Cardiac septum (tissue), 1 donor: ENCODE data around the gene SNRPE. TPM values are rescaled to one million over a fixed set of nuclear protein-coding genes. Genes with fewer than 3 reads are reported as not detected.

ENCODE experiments used
- DNase-seq: peaks from one replicate; pipeline ENCODE4 v3.0.0-alpha.2; 2020; ENCODE audit warnings: low spot score
- intact Hi-C: fragments of 100-400 bp; cut with DNase I; formaldehyde crosslinking; loops from one replicate; pipeline ENCODE4 v1.14.0; 2022
- total RNA-seq: library from RNA; stranded (reverse); fragmentation: NEBNext Ultra II Directional; extraction: Animal tissue kit (Norgen Biotek cat#: 25700); gene quantifications from one replicate; pipeline ENCODE4 v1.2.1, GENCODE V29; 2021
- donor health status: DM: no; HTN: no; CAD: no.

SNRPE gene
- total RNA-seq, 1 donor from 2014 or later, result 47.8 TPM

DNA sequence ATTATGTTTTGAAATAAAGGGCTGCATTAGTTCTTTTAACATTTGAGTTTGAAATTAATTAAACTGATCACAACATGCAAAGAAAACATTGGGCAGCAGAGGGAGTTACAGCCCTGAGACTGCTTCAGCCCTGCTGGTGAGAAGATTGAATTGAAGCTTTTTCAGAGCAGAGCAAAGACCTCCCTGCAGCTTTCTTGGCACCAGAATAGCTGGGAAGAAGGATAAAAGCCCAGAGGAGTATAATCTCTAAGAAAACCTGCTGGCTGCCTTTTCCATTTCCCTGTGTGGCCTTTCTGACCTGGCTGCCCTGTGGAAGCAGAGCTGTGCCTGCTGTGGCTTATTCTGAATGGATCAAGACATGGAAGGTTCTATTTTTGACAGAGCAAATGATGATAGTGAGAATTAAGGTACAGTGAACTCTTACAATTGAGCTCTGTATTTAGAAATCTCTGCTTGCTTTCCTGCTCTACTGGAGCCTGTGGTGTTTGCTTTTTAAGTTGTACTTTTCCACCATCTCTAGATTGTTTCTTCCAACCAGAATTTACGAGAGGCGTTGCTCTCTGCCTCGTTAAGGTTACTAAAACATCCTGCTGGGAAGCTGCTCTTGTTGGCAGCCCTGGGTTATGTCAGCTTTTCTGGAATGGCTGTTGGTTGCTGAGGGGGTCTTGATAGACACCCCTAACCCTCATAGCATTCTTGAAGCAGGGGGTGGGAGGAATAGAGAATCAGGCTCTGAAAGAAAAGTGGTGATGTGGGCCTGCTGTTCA, 9.9 kb downstream of the SNRPE start:
- intact Hi-C loops, result loop anchor here (1.0 to 5.0 kb wide), 2 partner anchors 201 to 258 kb away; partner anchors contain the start of gene SOX13

DNA sequence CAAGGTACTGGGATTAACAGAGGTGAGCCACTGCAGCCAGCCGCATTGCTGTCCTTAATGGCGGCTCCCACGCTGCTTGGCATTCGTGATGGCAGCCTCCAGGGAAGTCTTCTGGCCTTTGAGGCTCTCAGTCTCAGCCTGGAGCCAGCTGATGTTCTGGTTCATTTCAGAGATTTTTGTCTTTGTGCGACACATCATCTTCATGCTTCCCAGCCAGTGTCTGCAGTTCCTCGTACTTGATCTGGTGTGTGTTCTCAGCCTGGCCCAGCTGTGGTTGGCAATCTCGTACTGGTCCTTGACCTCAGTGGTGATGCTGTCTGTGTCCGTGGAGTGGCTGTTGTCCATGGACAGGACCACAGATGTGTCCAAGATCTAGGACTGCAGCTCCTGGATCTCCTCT, 11.7 kb downstream of the SNRPE start:
- no peak for DNase-seq
- intact Hi-C loops, result loop anchor here (5.0 kb wide), 1 partner anchor 199 kb away; the partner anchor contains the start of gene SOX13

More for the DNA sequence above, 9.9 kb downstream of the SNRPE start:
- DNase-seq, result no peak

DNA sequence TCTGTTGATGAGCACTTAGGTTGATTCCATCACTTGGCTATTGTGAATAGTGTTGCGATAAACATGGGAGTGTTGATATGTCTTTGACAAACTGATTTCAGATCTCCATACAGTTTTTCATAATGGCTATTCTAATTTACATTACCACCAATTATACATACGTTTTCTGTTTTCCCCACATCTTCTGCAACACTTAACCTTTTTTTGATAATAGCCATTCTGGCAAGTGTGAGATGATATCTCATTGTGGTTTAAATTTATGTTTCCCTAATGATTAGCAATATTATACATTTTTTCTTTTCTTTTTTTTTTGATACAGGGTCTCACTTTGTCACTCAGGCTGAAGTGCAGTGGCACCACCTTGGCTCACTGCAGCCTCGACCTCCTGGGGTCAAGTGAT, 17.0 kb downstream of the SNRPE start:
- intact Hi-C loops, result no loop called here
- no peak for DNase-seq

DNA sequence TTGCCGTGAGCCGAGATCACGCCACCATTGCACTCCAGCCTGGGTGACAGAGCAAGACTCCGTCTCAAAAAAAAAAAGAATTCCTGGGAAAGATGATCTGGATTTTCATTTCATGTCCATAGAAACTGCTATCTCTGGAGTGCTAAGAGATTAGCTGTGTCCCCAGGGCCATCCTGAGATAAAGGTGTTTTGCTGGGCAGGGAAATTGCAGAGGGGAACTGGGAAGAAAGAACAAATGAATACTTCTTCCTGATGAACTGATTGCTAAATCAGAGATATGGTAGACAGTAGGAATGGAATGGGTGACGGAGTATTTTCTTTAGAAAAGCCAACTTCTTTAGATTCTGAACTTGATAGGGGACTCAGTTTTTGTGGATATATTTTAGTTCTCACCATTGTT, 19.2 kb downstream of the SNRPE start:
- DNase-seq, result no peak
- intact Hi-C loops, result no loop called here

DNA sequence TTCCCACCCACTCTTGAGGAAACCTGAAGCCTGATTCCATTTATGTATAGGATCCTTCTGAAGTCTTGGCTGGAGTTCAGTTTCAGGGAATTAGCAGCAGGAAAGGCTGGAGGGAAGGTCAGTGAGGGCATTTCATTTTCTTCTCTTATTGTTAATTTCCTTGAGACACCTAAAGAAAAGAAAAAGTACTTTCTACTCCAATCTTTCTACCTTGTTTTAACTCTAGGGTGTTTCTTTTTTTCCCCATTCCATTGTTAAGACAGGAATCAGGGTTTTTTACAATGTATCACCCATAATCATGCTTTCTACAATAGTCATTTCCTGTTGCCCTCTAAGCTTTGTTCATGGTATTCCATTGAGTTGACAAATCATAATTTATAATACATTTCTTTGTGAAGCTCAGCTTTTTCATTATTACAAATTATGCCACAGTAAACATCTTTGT, 27.4 kb downstream of the SNRPE start:
- DNase-seq, result no peak
- intact Hi-C loops, result no loop called here

DNA sequence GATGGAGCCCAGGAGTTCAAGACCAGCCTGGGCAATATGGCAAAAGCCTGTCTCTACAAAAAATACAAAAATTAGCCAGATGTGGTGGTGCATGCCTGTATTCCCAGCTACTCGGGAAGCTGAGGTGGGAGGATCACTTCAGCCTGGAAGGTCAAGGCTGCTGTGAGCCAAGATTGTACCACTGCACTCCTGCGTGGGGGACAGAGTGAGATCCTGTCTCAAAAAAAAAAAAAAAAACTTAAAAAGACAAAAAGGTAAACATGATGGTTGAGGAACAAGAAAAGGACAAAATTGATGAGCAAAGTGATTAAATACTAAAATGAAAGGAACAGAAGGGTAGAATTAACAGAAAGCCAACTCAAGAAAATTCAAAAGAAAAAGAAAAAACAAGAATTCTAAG, 30.6 kb downstream of the SNRPE start:
- intact Hi-C loops, result no loop called here
- DNase-seq, result no peak

DNA sequence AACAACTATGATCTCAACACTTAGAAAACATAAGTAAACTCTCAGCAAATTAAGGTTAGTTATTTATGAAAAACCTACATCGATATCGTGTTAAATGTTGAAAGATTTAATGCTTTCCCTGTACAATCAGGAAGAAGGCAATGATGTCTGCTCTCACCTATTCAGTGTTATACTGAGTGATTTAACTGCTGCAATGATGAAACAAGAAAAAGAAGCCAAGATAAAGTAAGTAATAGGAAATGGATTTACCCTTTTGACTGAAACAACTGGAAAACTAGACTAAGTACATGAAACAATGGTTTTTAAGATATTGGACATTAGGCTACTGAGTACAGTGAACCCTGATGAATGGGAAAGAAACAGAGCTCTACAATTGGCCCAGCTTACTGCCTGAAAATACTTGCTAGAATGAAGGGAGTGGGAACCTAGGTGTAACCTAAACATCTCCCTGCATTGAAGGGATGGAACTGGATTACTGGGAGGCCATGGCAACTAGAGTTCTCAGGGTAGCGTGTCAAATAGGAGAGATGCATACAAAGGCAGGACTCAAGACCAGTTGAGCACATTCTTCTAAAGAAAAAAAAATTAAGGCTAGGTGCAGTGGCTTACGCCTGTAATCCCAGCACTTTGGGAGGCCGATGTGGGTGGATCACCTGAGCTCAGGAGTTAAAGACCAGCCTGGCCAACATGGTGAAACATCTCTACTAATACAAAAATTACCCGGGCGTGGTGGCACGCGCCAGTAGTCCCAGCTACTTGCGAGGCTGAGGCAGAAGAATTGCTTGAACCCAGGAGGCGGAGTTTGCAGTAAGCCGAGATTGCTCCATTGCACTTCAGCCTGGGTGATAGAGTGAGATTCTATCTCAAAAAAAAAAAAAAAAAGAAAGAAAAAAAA, 37.3 kb downstream of the SNRPE start:
- DNase-seq, result no peak
- intact Hi-C loops, result no loop called here

DNA sequence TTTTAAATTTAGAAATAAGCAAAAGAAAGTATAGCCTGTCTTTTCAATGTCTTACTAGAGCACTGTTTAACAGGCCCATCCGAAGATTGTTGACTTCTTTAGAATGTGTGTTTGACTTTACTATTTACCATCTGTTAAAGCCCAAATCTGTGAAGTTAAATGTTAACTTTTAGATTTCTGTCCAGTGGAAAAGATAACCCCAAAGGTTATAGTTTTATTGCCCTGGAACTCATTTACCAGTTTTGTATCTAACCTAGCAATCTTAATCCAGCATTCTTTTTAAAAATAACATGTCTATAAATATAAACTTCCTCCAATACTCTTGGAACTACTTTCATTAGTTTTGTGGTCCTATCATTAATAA, 37.9 kb downstream of the SNRPE start:
- DNase-seq, result no peak
- intact Hi-C loops, result no loop called here

DNA sequence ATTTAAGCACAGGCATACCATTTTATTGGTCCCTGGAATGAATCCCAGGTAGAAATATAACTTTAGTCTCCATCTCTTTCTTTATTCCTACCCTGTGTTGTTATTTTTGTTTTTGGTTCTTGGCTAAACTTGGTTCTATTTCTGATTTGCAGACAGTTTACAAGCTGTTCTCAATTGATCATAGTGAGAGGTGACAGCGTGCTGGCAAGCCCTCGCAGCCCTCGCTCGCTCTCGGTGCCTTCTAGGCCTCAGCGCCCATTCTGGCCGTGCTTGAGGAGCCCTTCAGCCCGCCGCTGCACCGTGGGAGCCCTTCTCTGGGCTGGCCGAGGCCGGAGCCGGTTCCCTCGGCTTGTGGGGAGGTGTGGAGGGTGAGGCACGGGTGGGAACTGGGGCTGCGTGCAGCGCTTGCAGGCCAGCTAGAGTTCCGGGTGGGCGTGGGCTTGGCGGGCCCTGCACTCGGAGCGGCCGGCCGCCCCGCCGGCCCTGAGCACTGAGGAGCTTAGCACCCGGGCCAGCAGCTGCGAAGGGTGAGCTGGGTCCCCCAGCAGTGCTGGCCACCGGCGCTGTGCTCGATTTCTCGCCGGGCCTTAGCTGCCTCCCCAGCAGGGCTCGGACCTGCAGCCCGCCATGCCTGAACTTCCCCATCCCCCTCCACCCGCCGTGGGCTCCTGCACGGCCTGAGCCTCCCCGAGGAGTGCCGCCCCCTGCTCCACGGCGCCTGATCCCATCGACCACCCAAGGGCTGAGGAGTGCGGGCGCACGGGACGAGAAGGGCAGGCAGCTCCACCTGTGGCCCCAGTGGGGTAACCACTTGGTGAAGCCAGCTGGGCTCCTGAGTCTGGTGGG, 38.7 kb downstream of the SNRPE start:
- DNase-seq, result no peak

DNA sequence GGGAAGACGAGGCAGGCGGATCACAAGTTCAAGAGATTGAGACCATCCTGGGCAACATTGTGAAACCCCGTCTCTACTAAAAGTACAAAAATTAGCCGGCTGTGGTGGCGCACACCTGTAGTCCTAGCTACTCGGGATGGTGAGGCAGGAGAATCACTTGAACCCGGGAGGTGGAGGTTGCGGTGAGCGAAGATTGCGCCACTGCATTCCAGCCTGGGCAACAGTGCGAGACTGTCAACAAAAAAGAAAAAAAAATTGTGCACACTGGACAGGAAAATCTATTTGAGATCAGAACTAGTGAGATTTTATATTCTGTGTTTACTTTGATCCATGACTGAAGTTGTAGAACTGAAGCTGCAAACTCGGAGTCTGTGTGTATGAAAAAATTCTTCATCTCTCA, 40.2 kb downstream of the SNRPE start:
- intact Hi-C loops, result no loop called here
- no peak for DNase-seq

More for the DNA sequence above, 38.7 kb downstream of the SNRPE start:
- intact Hi-C loops, result no loop called here

DNA sequence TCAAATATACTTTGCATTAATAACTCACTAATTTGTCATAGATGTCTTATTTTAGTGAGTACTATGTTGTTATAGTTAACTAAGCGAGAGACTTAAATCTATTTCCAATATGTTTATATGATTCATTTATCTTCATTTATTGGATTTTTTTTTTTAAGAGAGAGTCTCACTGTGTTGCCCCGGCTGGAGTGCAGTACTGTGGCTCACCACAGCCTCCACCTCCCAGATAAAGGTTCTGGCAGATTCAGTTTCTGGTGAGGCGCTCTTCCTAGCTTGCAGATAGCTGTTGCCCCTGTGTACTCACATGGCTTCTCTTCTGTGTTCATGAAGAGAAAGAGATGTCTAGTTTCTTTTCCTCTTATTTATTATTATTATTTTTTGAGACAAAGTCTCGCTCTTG, 43.9 kb downstream of the SNRPE start:
- no peak for DNase-seq
- intact Hi-C loops, result no loop called here

DNA sequence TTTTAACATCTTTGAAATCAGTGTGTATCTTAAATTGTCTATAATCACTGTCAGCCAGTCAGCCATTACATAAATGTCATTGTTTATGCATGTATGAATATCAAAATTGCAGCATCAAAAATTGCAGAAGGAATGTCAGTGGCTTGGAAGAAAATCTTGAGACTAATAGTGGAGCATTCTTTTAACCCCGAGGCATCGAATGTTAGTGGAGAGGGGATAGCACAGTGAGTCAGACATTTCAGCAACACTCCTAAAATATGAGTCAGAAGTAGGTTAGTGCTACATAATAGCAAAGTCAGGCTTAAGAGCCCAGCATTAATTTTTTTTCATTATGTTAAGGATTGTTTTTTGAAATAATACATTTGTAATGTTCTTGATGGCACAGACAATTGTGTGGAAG, 45.5 kb downstream of the SNRPE start:
- intact Hi-C loops, result no loop called here
- no peak for DNase-seq

DNA sequence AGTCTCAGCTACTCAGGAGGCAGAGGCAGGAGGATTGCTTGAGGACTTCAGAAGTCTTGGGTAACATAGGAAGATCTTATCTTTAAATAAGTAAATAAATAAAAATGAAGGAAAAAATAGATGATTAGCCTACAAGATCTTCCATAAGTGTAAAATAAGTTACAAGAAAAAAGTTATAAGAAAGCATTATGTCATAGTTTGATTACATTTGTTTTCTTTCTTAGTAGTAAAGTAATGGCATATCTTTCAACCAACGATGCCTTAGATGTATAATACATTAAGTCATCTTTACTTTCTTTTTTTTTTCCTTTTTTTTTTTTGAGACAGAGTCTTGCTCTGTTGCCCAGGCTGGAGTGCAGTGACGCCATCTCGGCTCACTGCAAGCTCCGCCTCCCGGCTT, 46.5 kb downstream of the SNRPE start:
- intact Hi-C loops, result no loop called here
- no peak for DNase-seq

DNA sequence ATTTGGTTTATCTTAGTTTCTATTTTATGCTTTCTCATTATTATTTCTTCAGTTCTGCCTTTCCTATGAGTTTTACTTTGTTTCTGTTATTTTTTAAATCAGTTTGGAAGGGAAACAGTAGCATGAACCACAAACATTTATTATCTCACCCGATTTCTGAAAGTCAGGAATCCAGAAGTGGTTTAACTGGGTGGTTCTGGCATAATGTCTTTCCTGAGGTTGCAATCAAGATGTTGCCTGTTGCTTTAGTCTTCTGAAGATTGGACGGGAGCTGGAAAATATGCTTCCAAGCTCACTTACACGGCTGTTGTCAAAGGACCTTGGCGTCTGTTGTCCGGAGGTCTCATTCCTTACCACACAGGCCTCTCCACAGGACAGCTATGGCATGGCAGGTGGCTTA, 50.4 kb downstream of the SNRPE start:
- DNase-seq, result no peak

DNA sequence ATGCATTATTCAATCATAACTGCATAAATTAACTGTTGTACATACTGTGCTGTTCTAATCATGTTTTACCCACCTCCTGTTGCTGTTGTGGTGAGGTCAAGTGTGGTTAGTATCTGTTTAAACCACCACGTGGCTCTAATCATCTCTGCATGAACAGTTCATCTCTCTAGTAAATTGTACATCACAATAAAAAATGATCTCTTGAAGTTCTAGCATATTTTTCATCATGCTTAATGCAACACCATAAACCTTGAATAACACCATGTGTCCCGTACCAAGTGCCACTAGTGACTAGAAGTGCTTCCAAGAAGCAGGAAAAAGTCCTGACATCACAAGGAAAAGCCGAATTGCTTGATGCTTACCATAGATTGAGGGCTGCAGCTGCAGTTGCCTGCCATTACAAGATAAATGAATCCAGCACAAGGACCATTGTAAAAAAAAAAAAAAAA, 51.7 kb downstream of the SNRPE start:
- intact Hi-C loops, result no loop called here
- DNase-seq, result no peak

More for the DNA sequence above, 50.4 kb downstream of the SNRPE start:
- intact Hi-C loops, result no loop called here

DNA sequence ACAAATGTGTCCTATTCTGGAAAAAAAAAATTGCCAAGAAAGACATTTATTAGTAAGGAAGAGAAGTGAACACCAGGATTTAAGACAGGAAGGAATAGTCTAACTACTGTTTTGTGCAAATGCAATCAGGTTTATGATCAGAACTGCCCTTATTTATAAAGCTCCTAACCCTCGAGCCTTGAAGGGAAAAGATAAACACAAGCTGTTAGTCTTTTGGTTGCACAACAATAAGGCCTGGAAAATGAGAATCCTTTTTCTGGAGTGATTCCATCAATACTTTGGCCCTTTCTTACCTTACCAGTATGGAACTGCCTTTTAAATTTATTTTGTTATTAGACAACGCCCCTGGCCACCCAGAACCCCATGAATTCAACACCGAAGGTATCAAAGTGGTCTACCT, 52.9 kb downstream of the SNRPE start:
- intact Hi-C loops, result no loop called here

DNA sequence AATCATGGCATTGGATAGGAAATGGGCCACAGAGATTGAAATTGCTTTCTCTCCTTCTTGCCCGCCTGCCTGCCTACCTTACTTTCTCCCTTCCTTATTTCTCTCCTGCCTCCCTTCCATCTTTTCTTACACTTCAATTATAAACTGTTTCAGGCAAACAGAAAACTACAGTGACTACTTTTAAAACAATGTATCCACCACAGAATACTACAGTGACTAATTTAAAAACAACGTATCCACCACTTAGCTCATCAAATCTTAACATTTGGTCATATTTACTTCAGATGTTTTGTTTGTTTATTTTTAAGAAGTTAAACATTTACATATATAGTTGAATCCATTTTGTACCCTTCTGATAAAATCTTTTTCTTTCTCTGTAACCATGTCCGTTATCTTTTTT, 54.4 kb downstream of the SNRPE start:
- intact Hi-C loops, result no loop called here
- no peak for DNase-seq

More for the DNA sequence above, 52.9 kb downstream of the SNRPE start:
- no peak for DNase-seq

DNA sequence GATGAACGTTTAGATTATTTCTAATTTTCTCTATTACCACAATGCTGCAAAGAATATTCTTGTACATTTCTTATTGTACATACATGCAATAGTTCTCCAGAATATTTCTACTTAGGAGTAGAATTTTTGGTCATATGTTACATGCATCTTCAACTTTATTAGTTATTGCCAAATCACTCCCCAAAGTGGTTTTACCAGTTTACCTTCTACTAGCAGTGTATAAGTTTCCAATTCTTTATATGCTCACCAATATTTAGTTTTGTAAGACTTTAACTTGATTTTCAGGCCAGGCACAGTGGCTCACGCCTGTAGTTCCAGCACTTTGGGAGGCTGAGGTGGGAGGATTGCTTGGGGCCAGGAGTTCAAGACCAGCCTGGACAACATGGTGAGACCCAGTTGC, 55.4 kb downstream of the SNRPE start:
- no peak for DNase-seq
- intact Hi-C loops, result no loop called here
